Measurements from ENCODE around the gene TKFC.
A peak's percentile ranks its signal among the peaks of the same experiment; 100 is the strongest.

Gene TKFC

DNA sequence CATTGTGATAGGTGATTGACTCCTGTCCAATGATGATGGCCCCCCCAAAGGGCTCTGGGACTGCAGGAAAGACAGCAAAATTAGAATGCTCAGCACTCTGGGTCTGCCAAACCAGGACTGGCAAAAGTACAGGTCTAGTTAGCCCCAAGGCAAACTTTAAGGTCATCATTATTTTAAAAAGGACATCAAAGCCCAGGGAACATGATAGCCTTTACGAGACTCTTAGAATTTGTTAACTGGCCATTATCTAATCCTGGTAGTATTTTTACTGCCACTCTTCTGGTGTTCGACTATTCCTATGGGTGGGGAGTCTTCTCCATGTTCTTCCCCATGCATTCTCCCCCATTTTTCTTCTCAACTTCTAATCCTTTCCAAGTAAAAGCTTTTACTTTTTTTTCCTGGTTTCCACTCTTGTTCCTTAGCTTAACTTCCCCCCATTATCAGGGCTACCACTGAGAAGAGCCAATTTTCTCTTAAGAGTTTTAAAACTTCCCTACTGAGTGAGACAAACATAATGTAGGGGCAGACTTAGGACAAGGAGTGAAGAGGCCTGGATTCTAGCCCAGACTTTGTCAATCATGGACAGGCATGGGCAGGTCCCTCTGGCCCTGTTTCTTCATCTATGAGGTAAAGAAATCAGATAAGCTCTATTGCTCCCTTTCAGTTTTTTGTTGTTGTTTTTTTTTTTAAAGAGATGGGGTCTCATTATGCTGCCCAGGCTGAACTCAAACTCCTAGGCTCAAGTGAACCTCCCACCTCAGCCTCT is 7.2 kb upstream of the TKFC start:
- no peak for DNase-seq

DNA sequence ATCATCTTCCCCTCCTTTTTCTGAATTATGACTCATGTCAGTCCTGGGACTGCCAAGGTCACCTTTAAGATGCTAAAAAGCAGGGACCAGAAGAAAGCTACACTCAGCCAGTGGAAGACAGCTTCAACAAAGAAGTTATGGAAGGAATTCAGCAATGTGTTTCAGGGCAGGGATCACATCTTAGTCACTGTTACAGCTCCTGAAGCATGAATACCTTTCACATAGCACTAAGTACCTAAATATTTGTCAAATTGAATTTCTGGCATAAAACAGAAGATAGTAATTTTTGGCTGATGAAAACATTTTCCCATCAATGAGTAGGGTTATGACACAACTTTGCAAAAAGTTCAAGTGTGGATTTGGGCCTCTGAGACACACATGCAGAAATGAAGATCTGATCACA is 5.4 kb upstream of the TKFC start:
- DNase-seq = no peak

DNA sequence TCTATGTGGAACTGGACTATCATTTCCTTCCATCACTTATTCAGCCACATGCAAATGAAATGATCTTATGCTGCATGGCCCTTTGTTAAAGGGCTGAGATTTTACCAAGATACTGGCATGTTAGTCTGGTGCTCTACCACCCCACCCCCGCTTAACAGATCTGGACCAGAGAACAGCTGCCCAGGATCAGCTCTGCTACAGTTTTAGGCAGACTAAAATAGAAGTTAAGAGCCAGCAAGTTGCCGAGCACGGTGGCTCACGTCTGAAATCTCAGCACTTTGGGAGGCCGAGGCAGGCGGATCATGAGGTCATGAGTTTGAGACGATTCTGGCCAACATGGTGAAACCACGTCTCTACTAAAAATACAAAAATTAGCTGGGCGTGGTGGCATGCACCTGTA is 4.7 kb upstream of the TKFC start:
- no peak for DNase-seq

DNA sequence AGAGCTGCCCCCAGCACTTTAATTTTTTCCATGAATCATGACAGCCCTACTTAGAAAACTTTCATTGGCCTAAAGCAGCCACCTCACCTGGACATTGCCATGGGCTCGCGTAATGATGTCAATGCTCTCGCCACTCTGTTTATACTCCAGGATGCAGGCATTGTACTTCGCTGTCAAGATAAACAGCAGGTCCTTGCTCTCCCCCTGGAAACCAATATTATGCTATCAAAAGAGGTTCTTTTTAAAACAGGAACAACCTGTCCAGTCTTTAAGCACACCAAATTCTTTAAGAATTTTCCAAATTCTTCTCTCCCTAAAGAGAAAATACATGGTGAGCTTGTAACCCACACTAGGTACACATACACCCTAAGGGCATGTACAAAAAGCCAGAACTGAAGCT is 3.2 kb upstream of the TKFC start:
- DNase-seq = no peak

DNA sequence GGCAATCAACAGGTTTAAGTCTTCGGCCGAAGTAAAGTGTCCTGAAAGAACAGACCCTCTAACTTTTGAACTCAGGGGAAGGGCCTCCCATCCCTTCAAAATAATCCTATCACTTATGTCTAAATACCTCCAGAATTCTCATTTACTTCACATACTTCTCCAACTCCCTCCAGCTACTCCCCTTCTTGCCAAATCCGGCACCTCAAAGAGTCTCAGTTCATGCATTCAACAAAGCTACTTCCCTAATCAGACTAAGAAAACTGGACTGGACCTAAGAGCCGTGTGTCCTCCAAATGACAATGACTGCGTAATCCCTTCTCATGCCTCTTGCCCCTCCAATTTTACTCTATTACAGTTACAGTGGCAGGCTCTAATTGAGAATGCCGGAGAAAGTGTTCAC is 1.4 kb upstream of the TKFC start:
- no peak for DNase-seq

DNA sequence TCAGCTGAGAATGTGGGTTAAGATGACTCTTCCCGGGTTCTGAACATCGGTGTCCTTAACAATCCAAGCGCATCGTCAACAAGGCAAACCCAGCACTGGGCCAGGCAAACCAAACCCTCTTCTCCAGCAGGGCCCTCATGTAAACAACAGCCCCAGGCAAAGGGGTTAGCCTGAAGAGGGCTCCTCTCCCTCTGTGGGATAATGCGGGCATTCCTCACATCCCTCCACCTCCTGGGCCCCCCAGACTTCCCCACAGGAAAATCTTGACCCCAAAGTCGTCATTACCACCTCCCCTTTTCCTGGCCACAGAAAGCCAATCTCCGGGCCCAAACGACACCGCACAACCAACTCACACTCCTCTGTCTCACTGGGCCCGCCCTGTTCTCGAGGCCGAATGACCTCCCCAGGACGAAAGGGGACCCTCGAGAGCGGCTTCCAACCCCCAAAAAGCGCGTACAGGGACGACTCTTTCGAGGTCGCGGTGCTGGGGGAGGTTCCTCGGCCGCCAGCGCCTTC is 689 bp upstream of the TKFC start:
- no peak for DNase-seq

DNA sequence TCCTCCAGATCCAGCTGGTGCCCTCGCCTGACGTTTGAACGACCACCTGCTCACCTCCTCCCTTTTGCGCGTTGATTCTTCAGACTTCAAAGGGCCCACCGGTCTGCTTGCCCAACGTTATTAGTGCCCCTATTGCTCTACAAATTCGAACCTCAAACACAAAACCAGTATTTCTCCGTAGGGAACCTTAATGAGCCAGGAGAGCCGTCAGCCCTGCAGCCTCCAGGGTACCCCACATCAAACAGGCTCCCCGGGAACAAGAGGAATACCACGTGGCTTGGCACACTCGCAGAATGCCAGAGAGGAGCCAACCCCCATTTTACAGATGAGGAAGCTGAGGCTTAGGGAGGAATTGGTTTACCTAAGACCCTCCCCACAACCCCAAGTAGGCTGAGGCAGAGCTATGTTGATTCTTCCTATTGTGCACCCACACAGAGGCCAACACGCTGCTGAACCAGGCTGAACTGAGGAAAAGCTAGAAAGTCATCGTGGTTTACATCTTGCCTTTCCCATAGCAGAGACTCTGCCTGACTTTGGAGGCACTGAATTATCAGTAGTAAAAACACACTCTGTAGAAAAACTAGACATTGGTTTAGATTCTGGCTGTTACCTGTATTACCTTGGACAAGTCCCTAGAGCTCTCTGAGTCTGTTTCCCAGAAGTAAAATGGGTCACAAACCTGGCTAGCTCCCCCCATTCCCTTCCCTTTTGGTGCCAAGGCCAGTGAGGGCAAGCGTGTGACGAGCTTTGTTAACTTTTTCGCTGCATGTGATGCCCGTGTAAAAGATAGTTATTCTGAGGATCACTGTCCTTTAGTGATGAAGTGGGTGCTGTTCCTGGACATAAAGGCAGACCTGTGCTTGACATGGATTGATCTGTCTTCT is 764 bp downstream of the TKFC start:
- no peak for DNase-seq

DNA sequence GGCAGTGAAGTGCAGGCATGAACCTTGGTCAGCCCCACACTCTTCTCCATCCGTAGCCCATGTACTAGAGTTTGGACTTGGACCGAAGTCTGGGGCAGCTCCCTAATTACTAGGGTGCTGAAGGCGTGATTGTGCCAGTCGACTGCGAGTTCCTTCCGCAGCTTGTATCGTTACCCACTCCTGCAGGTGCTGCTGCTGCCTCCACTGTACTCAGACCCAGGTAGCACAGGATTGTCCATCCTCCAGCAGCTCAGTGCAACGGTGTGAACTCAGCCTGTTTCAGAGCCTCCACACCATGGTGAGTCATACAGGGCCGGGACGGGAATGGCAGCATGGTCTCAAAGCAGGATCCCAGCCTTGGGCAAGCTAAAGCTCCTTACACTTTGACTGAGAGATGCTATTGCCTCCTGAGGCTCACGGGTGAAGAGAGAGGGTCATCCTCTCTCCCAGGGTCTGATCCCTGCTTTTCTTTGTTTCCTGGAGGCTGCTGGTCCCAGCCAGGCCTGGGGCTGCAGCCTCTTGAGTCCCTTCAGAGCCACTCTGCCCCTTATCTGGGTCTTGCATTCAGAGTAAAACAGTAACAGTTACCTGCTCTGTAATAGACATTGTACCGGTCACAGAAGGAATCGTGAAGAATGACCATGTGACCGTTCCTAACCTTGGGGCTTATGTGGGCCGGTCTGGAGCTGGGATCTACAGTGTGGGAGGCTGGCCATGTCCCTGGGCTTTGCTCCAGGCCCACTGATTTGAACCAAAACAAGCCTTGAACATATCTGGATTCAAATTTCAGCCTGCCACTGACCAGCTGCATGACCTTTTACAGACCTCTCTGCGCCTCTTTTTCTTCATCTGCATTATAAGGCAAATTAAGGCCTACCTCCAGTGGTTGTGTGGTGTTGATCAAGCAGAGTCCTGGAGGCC is 1.7 kb downstream of the TKFC start:
- no peak for DNase-seq

DNA sequence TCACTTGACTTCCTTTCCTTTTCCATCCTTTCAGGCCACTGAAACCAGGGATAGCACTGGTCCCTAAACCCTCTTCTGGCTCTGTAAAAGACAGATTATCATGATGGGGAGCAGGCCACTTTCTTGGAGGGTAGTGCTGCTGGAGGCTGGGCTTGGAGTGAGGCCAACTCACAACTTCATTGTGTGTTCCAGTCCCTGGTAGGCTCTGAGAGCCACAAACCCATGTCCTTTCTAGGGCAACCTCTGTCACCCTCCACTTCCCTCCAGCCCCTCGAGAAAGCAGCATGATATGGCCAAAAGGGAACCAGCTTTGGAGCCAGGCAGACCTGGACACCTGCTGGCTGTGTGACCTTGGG is 2.3 kb downstream of the TKFC start:
- DNase-seq = no peak

DNA sequence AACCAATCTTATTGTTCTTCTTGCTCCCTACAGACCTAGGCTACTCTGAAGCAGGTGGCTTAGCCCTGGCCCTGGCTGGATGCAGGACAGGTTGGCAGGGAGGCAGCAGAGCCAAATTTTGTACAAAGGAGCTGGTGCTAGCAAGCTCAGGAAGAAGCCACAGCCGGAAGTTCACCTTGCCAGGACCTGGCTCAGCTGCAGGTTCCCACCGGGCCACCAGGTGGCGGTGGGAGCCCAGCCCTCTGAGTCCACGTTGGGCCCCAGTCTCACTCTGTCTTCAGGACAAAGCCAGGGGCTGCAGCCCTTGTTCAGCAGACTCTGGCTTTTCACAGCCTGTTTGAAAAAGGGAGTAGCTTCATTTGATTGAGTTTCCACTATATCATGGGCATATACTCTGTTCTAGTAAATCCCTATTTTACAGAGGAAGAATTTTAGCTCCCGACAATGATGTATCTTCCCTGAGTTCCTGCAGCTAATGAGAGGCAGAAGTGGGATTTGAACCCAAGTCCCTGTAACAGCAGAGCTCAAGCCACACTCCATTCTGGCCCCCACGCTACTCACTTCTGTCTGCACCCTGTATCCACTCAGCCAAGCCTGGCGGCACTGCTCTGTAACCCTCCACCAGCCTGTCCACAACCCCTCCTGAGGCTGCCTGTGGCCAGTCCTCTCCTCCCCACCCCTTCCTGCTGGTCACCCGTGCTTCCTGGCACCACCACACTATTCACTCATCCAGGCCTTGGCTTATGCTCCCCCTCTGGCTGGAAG is 3.3 kb downstream of the TKFC start:
- peak; percentile 60 for DNase-seq

DNA sequence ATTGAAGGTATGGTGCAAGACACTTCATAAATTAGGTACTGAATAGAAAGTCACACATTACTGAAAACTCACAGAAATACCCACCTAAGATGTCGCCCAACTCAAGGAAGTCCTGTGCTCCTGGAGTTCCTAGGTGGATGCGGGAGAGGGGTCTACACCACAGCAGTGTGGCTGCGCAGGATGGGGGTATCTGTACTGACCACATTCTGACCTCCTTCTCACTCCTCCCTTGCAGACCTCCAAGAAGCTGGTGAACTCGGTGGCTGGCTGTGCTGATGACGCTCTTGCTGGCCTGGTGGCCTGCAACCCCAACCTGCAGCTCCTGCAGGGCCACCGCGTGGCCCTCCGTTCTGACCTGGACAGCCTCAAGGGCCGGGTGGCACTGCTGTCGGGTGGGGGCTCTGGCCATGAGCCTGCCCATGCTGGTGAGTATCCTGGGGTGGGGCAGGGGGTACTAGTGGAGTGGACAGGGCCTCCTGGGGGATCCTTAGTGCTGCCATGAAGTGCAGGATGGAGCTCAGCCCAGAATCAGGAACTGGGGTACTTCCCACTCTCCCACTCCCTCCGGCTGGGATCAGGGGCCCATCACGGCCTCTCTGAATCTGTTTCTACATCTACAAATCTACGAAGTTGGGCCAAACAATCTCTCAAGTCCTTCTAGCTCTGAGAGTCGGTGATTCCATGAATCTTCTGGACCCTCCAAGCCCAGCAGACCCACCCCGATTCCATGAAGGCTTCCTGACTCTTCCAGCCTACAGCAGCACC is 4.9 kb downstream of the TKFC start:
- no peak for DNase-seq

DNA sequence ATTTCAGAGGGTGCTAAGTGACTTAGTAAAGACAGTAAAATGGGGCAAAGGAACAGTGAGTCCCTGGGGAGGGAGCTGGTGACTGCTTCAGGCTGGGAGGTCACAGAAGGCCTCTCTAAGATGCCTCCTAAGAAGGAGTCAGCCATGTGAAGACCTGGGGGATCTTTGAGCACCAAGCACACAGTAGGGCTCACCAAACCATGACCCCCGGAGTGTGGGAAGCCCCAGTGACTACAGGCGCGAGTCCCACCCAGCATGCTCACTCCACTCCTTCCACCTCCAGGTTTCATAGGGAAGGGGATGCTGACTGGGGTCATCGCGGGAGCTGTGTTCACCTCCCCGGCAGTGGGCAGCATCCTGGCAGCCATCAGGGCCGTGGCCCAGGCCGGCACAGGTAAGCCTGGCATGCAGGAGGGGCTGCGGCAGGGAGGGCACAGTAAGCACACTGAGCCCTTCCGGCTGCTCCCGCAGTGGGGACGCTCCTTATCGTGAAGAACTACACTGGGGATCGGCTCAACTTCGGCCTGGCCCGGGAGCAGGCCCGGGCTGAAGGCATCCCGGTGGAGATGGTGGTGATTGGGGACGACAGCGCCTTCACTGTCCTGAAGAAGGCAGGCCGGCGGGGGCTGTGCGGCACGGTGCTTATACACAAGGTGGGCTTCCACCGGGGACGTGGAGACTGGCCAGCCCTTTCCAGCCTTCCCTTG is 5.9 kb downstream of the TKFC start:
- DNase-seq = no peak

DNA sequence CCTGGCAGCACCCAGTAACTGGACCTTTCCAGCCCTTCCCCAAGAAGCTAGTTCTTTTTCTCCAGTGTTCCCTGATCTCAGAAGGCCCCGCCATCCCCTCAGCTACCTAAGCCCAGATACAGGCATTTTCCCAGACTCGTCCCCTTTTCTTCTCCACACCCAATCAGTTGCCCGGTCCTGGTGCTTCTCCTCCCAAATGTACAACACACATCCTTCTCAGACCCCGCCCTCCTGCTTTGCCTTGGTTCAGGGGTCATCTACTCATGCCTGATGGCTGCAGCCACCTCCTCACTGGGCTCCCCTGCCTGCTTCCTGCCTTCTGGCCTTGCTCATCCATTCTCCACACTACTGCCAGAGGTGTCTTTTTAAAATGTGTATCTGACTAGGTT is 6.5 kb downstream of the TKFC start:
- DNase-seq = no peak

DNA sequence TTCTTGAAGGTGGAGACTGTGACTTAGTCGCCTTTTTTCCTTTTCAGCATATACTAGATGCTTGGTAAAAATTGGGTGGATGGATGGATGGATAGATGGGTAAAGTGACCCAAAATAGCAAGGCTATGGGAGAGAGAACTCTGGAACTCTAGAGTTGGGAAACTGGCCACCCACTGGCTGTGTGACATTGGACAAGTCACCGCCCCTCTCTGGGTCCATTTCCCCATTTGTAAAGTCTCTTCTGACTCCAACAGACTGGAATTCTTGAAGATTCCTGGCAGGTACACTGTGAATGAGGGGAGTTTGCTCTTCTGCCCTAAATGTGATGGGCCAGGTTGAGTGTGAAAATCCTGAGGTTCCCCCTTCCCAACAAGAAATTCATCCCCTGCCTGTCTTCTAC is 8.0 kb downstream of the TKFC start:
- DNase-seq = no peak

DNA sequence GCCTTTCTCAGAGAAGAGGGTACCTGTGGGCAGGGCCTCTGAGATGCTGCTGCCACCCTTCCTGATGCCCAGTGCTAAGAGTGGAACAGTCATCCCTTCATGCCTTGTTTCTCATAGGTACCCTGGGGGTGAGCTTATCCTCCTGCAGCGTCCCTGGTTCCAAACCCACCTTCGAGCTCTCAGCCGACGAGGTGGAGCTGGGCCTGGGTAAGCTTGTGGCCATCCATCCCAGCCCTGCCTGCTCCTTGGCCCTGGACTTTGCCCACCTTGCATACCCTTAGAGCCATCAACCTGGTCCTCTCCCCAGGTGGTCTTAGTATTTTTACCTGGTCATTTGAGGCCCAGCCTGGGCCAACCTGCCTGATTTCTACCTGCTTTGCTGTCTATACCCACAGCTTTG is 8.7 kb downstream of the TKFC start:
- DNase-seq = no peak

DNA sequence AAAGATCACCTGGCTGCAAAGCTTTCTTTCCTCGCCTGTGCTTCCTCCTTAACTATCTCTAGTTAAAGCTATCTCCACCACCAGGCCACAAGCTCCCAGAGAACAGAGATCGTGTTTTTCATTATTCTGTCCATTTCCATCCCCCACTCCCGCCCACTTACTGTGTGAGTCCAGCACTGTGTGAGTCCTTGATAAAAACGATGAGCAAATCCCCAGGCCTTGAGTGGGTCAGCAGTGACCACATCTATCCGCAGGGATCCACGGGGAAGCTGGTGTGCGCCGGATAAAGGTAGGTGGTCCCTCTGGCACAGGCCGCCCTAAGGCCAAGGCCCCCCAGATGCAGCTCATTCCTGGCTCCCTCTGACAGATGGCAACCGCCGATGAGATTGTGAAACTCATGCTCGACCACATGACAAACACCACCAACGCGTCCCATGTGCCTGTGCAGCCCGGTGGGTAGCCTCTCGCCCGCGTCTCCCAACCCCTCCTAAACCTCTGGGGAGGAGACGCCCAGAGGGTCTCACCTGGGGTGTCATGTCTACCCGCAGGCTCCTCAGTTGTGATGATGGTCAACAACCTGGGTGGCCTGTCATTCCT is 9.3 kb downstream of the TKFC start:
- no peak for DNase-seq

DNA sequence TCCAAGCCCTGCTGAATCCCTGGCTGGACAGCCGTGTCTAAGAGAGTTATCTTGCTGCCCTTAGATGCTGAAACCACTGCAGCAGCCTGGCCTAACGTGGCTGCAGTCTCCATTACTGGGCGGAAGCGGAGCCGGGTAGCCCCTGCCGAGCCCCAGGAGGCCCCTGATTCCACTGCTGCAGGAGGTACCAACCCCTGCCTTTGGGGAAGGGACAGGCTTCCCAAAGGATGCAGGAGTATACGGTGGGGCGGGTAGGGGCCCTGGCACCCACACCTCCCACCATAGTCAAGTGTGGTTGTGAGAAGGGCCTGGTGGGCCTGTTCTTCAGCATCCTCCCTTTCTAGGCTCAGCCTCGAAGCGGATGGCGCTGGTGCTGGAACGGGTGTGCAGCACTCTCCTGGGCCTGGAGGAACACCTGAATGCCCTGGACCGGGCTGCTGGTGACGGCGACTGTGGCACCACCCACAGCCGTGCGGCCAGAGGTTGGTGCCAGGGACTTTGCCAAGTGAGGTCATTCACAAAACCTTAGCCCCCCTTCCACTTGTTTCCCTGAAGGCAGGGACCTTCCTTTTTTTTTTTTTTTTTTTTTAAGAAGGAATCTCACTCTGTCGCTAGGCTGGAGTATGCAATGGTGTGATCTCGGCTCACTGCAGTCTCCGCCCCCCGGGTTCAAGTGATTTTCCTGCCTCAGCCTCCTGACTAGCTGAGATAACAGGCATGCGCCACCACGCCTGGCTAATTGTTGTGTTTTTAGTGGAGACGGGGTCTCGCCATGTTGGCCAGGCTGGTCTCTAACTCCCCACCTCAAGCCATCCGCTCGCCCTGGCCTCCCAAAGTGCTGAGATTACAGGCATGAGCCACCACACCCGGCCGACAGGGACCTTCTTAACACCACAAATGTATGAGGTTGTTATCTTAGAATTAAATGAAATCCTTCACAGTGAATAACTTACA is 11.0 kb downstream of the TKFC start:
- no peak for DNase-seq

DNA sequence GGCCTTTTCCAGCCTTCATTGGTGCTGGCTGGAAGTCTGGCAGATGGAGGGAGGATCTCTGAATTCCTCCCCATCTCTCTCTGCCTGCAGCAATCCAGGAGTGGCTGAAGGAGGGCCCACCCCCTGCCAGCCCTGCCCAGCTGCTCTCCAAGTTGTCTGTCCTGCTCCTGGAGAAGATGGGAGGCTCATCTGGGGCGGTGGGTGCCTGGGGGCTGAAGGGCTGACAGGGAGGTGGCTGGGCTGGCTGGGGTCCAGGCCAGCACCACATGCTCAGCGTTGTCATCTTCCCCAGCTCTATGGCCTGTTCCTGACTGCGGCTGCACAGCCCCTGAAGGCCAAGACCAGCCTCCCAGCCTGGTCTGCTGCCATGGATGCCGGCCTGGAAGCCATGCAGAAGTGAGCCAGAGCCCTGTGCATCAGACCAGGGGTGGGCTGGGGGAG is 12.2 kb downstream of the TKFC start:
- no peak for DNase-seq

Measured in NCI-H510A (cell line).